ENCODE measurements around the gene KRT33B.

KRT33B gene

GRCh38 chr17:41369713-41370112 is at the start of gene KRT33B:
Gene KRT33B, minus strand, starts transcription at chr17:41369813. Its CDS starts 63 bp downstream, at chr17:41369750.
- no peak for TF ChIP-seq CTCF (IDR thresholded peaks at IDR 0.05; ENCODE audit: poor library complexity, severe bottlenecking)
- Histone ChIP-seq H3K9me3 (ENCODE audit: severe bottlenecking) (no peaks in the 10 kb centered on the region), H3K27me3 (ENCODE audit: insufficient read depth, poor library complexity, severe bottlenecking) (no peaks in the 10 kb centered on the region), H3K27ac (ENCODE audit: poor library complexity, severe bottlenecking) (no peak within 1 kb of the TSS), H3K4me1 (ENCODE audit: insufficient read depth, poor library complexity, severe bottlenecking) (peaks cover 15% of the 10 kb centered on the region), H3K4me3 (ENCODE audit: severe bottlenecking) (no peak within 1 kb of the TSS), H3K36me3 (ENCODE audit: low read depth) (no peaks in the 10 kb centered on the region)
- ATAC-seq (ENCODE audit: low read depth) (no peak), DNase-seq (ENCODE audit: low spot score) (no peak)

- TF ChIP-seq CTCF (IDR thresholded peaks at IDR 0.05; ENCODE audit: poor library complexity, severe bottlenecking): no peak
- Histone ChIP-seq H3K4me3 (ENCODE audit: severe bottlenecking) (no peak overlapping the region), H3K9me3 (ENCODE audit: severe bottlenecking) (no peaks in the 10 kb centered on the region), H3K27me3 (ENCODE audit: insufficient read depth, poor library complexity, severe bottlenecking) (no peaks in the 10 kb centered on the region), H3K4me1 (ENCODE audit: insufficient read depth, poor library complexity, severe bottlenecking) (peaks cover 41% of the 10 kb centered on the region), H3K36me3 (ENCODE audit: low read depth) (no peaks in the 10 kb centered on the region), H3K27ac (ENCODE audit: poor library complexity, severe bottlenecking) (peak overlapping the region; percentile 82)
- no peak for ATAC-seq (ENCODE audit: low read depth)
- no peak for DNase-seq (ENCODE audit: low spot score)
Observed at GRCh38 chr17:41418116-41418860, 48.7 kb upstream of the KRT33B start.

- ATAC-seq (ENCODE audit: low read depth) (peak; percentile 47), DNase-seq (ENCODE audit: low spot score) (no peak)
- Histone ChIP-seq H3K36me3 (ENCODE audit: low read depth) (no peaks in the 10 kb centered on the region), H3K27me3 (ENCODE audit: insufficient read depth, poor library complexity, severe bottlenecking) (no peaks in the 10 kb centered on the region), H3K27ac (ENCODE audit: poor library complexity, severe bottlenecking) (peak overlapping the region; percentile 82), H3K4me3 (ENCODE audit: severe bottlenecking) (no peak overlapping the region), H3K9me3 (ENCODE audit: severe bottlenecking) (no peaks in the 10 kb centered on the region), H3K4me1 (ENCODE audit: insufficient read depth, poor library complexity, severe bottlenecking) (peaks cover 41% of the 10 kb centered on the region)
- peak; percentile 70 for TF ChIP-seq CTCF (IDR thresholded peaks at IDR 0.05; ENCODE audit: poor library complexity, severe bottlenecking)
Observed at GRCh38 chr17:41417576-41418015, 48.0 kb upstream of the KRT33B start.

- no peak for TF ChIP-seq CTCF (IDR thresholded peaks at IDR 0.05; ENCODE audit: poor library complexity, severe bottlenecking)
- no peak for ATAC-seq (ENCODE audit: low read depth)
- H3K9me3 ChIP-seq (ENCODE audit: severe bottlenecking): no peaks in the 10 kb centered on the region
Observed at GRCh38 chr17:41417127-41417526, 47.5 kb upstream of the KRT33B start.

GRCh38 chr17:41416479-41416878 is 46.9 kb upstream of the KRT33B start:
- no peak overlapping the region for H3K27ac ChIP-seq (ENCODE audit: poor library complexity, severe bottlenecking)
- ATAC-seq (ENCODE audit: low read depth) (no peak), DNase-seq (ENCODE audit: low spot score) (no peak)
- H3K36me3 ChIP-seq (ENCODE audit: low read depth): no peaks in the 10 kb centered on the region
- H3K4me1 ChIP-seq (ENCODE audit: insufficient read depth, poor library complexity, severe bottlenecking): peaks cover 40% of the 10 kb centered on the region
- H3K4me3 ChIP-seq (ENCODE audit: severe bottlenecking): no peak overlapping the region
- no peaks in the 10 kb centered on the region for H3K27me3 ChIP-seq (ENCODE audit: insufficient read depth, poor library complexity, severe bottlenecking)
- no peak for TF ChIP-seq CTCF (IDR thresholded peaks at IDR 0.05; ENCODE audit: poor library complexity, severe bottlenecking)
- H3K9me3 ChIP-seq (ENCODE audit: severe bottlenecking): no peaks in the 10 kb centered on the region

More at GRCh38 chr17:41417127-41417526, 47.5 kb upstream of the KRT33B start:
- no peaks in the 10 kb centered on the region for H3K27me3 ChIP-seq (ENCODE audit: insufficient read depth, poor library complexity, severe bottlenecking)
- H3K4me3 ChIP-seq (ENCODE audit: severe bottlenecking): no peak overlapping the region
- DNase-seq (ENCODE audit: low spot score): no peak
- H3K4me1 ChIP-seq (ENCODE audit: insufficient read depth, poor library complexity, severe bottlenecking): peaks cover 41% of the 10 kb centered on the region
- no peaks in the 10 kb centered on the region for H3K36me3 ChIP-seq (ENCODE audit: low read depth)
- H3K27ac ChIP-seq (ENCODE audit: poor library complexity, severe bottlenecking): peak overlapping the region; percentile 82

Data from RWPE2 (cell line).